Activated B cell treated with CpG ODN at 0.5 μM for 24 hours (primary cell): ENCODE data around the gene HDAC4. TPM values are rescaled to one million over a fixed set of nuclear protein-coding genes. Genes with fewer than 3 reads are reported as not detected.

Experiments
- ATAC-seq: fragments of 200-7000 bp; cut with Tn5 transposase; one replicate; pipeline ENCODE4 v1.10.0; 2021; ENCODE audit warnings: low read depth, mild to moderate bottlenecking, moderate library complexity
- CTCF ChIA-PET: fragments of 350-600 bp; sonication (Branson Sonifier 250); formaldehyde crosslinking; loops from one replicate; lab custom pipeline; 2021; ENCODE audit warnings: antibody characterized with exemption; lab: Charles Lee
- POLR2A ChIA-PET: fragments of 350-600 bp; sonication (Branson Sonifier 250); formaldehyde crosslinking; loops from one replicate; lab custom pipeline; 2021; ENCODE audit warnings: antibody characterized with exemption; lab: Charles Lee
- DNase-seq: peaks from one replicate; pipeline ENCODE4 v3.0.0; 2022
- H3K27ac Mint-ChIP-seq: one replicate; pipeline ENCODE4 v1.8.0; 2020; ENCODE audit warnings: mixed read lengths
- H3K27me3 Mint-ChIP-seq: one replicate; pipeline ENCODE4 v1.8.0; 2021; ENCODE audit warnings: mixed read lengths
- H3K36me3 Mint-ChIP-seq: one replicate; pipeline ENCODE4 v1.8.0; 2021; ENCODE audit warnings: low read depth, mixed read lengths
- H3K4me1 Mint-ChIP-seq: one replicate; pipeline ENCODE4 v1.8.0; 2021; ENCODE audit warnings: mixed read lengths
- H3K4me3 Mint-ChIP-seq: one replicate; pipeline ENCODE4 v1.8.0; 2020; ENCODE audit warnings: mild to moderate bottlenecking, mixed read lengths
- H3K9me3 Mint-ChIP-seq: one replicate; pipeline ENCODE4 v1.8.0; 2020; ENCODE audit warnings: mixed read lengths
- CTCF ChIP-seq: fragments of 200-600 bp; IDR thresholded peaks from one replicate; pipeline ENCODE4 v1.8.0; 2022; ENCODE audit warnings: antibody characterized with exemption, mild to moderate bottlenecking
- intact Hi-C: fragments of 100-400 bp; cut with micrococcal nuclease; formaldehyde crosslinking; loops from one replicate; pipeline ENCODE4 v1.15.1; 2024
- total RNA-seq: library from RNA; stranded (reverse); gene quantifications from 2 replicates; pipeline ENCODE4 v1.2.3, GENCODE V29; 2022

Gene HDAC4
- total RNA-seq, 1 donor from 2014 or later: 31.9 TPM

GRCh38 chr2:239006622-239007285 lies 394.1 kb downstream of the HDAC4 start:
- no peaks in the 10 kb centered on the region for H3K4me1 Mint-ChIP-seq
- ChIA-PET POLR2A (no interaction called here), CTCF (no interaction called here)
- H3K9me3 Mint-ChIP-seq: peaks cover 6% of the 10 kb centered on the region
- DNase-seq (no peak), ATAC-seq (no peak)
- no peak overlapping the region for H3K4me3 Mint-ChIP-seq
- peaks cover 15% of the 10 kb centered on the region for H3K27me3 Mint-ChIP-seq
- H3K27ac Mint-ChIP-seq: no peak overlapping the region
- H3K36me3 Mint-ChIP-seq: no peaks in the 10 kb centered on the region
- intact Hi-C loops: no loop called here
- no peak for TF ChIP-seq CTCF

GRCh38 chr2:239005586-239005985 lies 395.2 kb downstream of the HDAC4 start:
- intact Hi-C loops: no loop called here
- ChIA-PET CTCF (no interaction called here), POLR2A (no interaction called here)
- Mint-ChIP-seq H3K4me3 (no peak overlapping the region), H3K27me3 (peaks cover 17% of the 10 kb centered on the region), H3K36me3 (no peaks in the 10 kb centered on the region), H3K9me3 (peaks cover 10% of the 10 kb centered on the region), H3K27ac (no peak overlapping the region), H3K4me1 (no peaks in the 10 kb centered on the region)
- TF ChIP-seq CTCF: no peak
- no peak for ATAC-seq
- DNase-seq: no peak

- Mint-ChIP-seq H3K36me3 (no peaks in the 10 kb centered on the region), H3K27ac (no peak overlapping the region), H3K4me3 (no peak overlapping the region), H3K4me1 (no peaks in the 10 kb centered on the region), H3K9me3 (peaks cover 10% of the 10 kb centered on the region), H3K27me3 (peaks cover 17% of the 10 kb centered on the region)
- ATAC-seq (no peak), DNase-seq (no peak)
- ChIA-PET POLR2A (no interaction called here), CTCF (no interaction called here)
- no peak for TF ChIP-seq CTCF
- intact Hi-C loops: no loop called here
These were observed 396.4 kb downstream of the HDAC4 start for GRCh38 chr2:239004274-239005015.

GRCh38 chr2:239003624-239004273 lies 397.1 kb downstream of the HDAC4 start:
- ATAC-seq: no peak

More at GRCh38 chr2:239003624-239004273, 397.1 kb downstream of the HDAC4 start:
- Mint-ChIP-seq H3K9me3 (peaks cover 10% of the 10 kb centered on the region), H3K4me1 (no peaks in the 10 kb centered on the region), H3K36me3 (no peaks in the 10 kb centered on the region), H3K4me3 (no peak overlapping the region), H3K27ac (no peak overlapping the region), H3K27me3 (peaks cover 17% of the 10 kb centered on the region)
- no peak for DNase-seq
- intact Hi-C loops: no loop called here
- no peak for TF ChIP-seq CTCF
- POLR2A ChIA-PET: no interaction called here
- CTCF ChIA-PET: no interaction called here
